GM21576 (cell line): ENCODE data around the gene SELENOT.
"Not testable (repeated sequence)": the region's sequence is repeated elsewhere in the genome, so short reads cannot be mapped to it uniquely, and the experiment has no call there.

ENCODE experiments used
- ATAC-seq: cut with Tn5 transposase; IDR thresholded peaks from one replicate; pipeline ENCODE4 v1.9.1; 2021; ENCODE audit warnings: mild to moderate bottlenecking, moderate library complexity; ENCODE audit not compliant: unreplicated experiment

Gene SELENOT

GRCh38 chr3:150607267-150608065, 4.3 kb downstream of the SELENOT start:
- ATAC-seq: no peak

GRCh38 chr3:150609988-150610387, 6.9 kb downstream of the SELENOT start:
- ATAC-seq: no peak

GRCh38 chr3:150610785-150611184, 7.7 kb downstream of the SELENOT start:
- no peak for ATAC-seq

- ATAC-seq: no peak
Observed at GRCh38 chr3:150611666-150612065, 8.5 kb downstream of the SELENOT start.

- no peak for ATAC-seq
Observed at GRCh38 chr3:150612494-150612893, 9.4 kb downstream of the SELENOT start.

- ATAC-seq: no peak
Observed at GRCh38 chr3:150613034-150613433, 9.9 kb downstream of the SELENOT start.

- no peak for ATAC-seq
Observed at GRCh38 chr3:150613709-150614480, 10.8 kb downstream of the SELENOT start.

GRCh38 chr3:150620002-150620689, 17.0 kb downstream of the SELENOT start:
- ATAC-seq: no peak

GRCh38 chr3:150622955-150623354, 19.8 kb downstream of the SELENOT start:
- not testable (repeated sequence) for ATAC-seq

GRCh38 chr3:150623945-150624344, 20.8 kb downstream of the SELENOT start:
- no peak for ATAC-seq

GRCh38 chr3:150626148-150626930, 23.2 kb downstream of the SELENOT start:
- no peak for ATAC-seq

GRCh38 chr3:150627557-150627956, 24.4 kb downstream of the SELENOT start:
- no peak for ATAC-seq

- ATAC-seq: no peak
Observed at GRCh38 chr3:150631515-150632221, 28.5 kb downstream of the SELENOT start.

- no peak for ATAC-seq
Observed at GRCh38 chr3:150635076-150635475, 32.0 kb downstream of the SELENOT start.

- ATAC-seq: no peak
Observed at GRCh38 chr3:150635526-150635925, 32.4 kb downstream of the SELENOT start.

GRCh38 chr3:150636258-150636657, 33.1 kb downstream of the SELENOT start:
- no peak for ATAC-seq

- no peak for ATAC-seq
Observed at GRCh38 chr3:150639262-150639661, 36.1 kb downstream of the SELENOT start.

GRCh38 chr3:150640256-150640655, 37.1 kb downstream of the SELENOT start:
- ATAC-seq: no peak

- ATAC-seq: peak; percentile 55
Observed at GRCh38 chr3:150653110-150653561, 50.0 kb downstream of the SELENOT start.

- no peak for ATAC-seq
Observed at GRCh38 chr3:150656316-150656715, 53.2 kb downstream of the SELENOT start.
